HG03342 (cell line): ENCODE measurements around the gene PSMB3.
A peak's percentile ranks its signal among the peaks of the same experiment; 100 is the strongest.
"Not testable (repeated sequence)": the region's sequence is repeated elsewhere in the genome, so short reads cannot be mapped to it uniquely, and the experiment has no call there.

ENCODE experiments used
- ATAC-seq: cut with Tn5 transposase; IDR thresholded peaks from one replicate; pipeline ENCODE4 v1.9.1; 2021; ENCODE audit warnings: mild to moderate bottlenecking, moderate library complexity; ENCODE audit not compliant: unreplicated experiment

PSMB3 gene

DNA sequence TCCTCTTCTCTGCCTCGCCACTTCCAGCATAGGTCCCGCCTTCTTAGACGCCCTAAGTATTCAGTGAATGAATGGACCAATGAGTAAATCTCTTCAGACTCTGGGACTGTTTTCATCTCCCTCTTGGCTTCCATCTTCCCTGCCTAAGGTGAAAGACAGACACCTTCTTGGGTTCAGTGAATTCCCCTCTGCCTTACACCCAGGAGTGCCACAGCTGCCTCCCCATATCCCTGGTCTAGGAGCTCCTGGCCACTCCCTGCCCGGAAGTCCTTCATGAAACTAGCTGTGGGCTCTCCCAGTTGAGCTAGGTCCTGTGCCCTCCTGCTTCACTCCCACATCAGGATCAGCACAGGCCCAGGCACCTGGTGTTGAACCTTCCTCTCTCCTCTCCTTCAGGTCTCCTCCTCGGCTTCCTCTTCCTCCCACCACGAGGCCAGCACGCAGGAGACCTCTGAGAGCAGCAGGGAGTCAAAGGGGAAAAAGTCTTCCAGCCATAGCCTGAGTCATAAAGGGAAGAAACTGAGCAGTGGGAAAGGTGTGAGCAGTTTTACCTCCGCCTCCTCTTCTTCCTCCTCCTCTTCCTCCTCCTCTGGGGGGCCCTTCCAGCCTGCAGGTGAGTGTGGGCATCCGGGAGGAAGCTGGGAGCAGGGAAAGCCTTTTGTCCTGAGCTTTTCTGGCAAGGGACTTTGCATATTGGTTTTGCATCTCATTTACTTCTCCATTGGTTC, 37.2 kb upstream of the PSMB3 start:
- no peak for ATAC-seq

- no peak for ATAC-seq
These were observed 36.1 kb upstream of the PSMB3 start for GRCh38 chr17:38716368-38717005.

GRCh38 chr17:38717139-38717745, 35.3 kb upstream of the PSMB3 start:
- ATAC-seq: no peak

DNA sequence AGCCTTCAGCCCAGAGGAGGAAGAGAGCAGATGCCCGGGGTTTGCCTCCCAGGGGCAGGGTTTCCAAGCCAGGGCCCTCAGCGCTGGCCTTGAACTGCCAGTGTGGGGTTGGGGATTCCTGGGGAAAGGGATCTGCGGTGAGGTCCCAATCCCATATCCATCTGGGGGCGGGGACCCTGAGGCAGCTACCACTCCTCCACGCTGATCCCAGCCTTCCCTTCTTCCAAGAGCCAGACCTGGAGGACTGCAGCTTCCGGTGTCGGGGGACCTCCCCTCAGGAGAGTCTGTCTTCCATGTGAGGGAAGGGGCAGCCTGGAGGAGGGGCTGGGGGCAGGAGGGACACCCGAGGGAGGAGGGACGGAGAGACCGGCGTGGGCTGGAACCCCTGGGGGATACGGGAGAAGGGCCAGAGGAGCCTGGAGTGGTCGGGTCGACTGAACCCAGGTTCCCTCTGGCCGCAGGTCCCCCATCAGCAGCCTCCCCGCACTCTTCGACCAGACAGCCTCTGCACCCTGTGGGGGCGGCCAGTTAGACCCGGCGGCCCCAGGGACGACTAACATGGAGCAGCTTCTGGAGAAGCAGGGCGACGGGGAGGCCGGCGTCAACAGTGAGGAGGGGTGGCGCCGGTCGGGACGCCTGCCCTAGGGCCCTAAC, 33.1 kb upstream of the PSMB3 start:
- ATAC-seq: no peak

DNA sequence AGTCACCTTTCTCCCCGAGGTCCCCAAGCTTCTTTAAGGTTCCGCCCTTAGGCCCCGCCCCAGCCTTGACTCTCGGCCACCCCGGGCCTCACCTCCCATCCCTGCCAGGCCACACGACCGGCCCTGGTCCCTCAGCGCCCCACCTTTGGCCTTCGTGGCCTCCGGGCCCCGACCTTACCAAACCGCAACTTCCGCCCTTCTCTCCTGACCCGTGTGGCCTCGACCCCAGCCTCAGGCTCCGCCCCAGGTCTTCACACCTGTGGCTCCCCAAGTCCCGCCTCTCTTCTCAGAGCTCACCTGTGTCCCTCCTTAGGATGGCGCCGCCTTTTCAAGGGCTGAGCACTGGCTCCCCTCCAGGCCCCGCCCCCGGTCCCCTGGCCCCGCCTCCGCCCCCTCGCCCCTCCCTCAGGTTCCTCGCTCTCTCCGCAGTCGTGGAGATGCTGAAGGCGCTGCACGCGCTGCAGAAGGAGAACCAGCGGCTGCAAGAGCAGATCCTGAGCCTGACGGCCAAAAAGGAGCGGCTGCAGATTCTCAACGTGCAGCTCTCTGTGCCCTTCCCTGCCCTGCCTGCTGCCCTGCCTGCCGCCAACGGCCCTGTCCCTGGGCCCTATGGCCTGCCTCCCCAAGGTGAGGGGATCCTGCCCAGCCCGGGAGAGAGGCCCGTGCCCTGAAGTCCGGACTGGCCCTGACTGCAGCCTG, 32.4 kb upstream of the PSMB3 start:
- ATAC-seq: no peak

DNA sequence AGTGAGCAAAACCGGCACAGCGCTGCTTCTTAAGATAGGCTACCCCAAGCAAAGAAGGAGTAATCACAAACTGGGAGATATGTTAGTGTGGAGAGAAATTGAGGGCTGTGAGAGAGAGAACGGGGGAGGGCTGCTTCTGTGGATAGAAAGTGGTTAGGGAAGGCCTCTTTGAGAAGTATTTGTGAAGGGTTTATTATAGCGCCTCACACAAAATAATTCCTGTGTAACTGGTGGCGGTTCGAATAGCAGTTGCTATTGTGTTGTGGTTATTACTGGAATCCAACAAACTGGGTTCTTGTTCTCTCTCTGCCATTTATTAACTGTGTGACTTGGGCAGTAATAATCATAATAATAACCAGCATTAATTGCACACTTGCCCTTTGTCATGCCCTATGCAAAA, 31.6 kb upstream of the PSMB3 start:
- no peak for ATAC-seq

DNA sequence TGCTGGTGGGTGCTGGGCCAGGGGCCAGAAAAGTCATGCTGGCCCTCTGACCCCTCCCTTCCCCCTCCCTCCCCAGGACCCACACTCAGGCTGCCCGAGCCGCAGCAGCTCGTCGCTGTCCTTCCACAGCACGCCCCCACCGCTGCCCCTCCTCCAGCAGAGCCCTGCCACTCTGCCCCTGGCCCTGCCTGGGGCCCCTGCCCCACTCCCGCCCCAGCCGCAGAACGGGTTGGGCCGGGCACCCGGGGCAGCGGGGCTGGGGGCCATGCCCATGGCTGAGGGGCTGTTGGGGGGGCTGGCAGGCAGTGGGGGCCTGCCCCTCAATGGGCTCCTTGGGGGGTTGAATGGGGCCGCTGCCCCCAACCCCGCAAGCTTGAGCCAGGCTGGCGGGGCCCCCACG, 30.7 kb upstream of the PSMB3 start:
- ATAC-seq: no peak

GRCh38 chr17:38724337-38724988, 28.1 kb upstream of the PSMB3 start:
- ATAC-seq: no peak

DNA sequence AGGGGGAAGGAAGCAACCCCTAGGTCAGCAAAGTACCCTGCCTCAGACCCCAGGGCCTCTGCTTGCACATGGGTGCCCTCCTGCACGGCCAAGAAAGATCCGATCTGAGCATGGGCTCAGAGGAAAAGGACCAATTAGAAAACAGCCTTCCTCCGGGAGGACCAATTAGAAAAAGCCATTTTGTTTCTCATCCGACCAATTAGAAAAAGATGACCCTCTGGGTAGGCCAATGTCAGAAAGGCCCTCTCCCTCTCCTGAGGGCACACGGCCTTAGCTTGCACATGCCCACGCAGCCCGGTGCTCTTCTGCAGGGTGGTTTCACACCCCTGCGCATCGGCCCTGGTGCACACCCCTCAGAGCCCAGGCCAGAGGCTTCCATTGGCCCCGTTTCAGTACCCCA, 27.5 kb upstream of the PSMB3 start:
- no peak for ATAC-seq

DNA sequence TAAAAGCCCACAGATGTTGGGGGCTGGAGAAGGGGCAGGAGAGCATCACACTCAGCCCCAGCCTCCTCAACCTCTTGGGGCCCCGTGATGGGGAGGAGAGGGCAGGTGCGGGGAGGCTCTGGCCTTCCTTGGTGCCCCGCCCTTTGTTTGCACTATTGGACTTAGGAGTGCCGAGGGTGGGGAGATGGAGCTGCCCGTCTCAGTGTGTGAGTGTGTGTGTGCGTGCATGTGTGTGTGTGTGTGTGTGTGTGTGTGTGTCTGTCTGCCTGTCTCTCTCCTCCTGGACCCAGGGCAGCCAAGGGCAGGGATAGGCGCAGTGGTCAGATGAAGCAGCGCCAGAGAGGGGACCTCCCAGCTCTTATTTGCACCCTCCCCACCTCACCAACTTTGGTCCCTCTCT, 26.4 kb upstream of the PSMB3 start:
- not testable (repeated sequence) for ATAC-seq

DNA sequence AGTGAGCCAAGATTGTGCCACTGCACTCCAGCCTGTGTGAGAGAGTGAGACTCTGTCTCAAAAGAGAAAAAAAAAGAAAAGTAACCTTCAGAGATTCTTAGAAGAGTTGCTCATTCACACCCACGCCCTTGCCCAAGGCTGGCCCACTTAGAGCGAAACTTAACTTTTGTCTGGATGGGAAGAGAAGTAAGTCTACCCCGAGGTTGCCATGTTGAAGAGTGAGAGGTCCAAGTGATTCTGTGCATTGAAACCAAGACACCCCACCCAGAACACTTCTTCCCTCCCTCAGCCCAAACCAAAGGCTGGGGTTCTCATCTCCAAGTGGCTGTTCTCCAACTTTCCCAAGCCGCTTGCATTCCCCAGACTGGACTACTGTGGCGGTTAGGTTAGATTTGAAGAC, 24.8 kb upstream of the PSMB3 start:
- ATAC-seq: no peak

GRCh38 chr17:38728290-38728831, 24.2 kb upstream of the PSMB3 start:
- ATAC-seq: no peak

- no peak for ATAC-seq
These were observed 23.1 kb upstream of the PSMB3 start for GRCh38 chr17:38729368-38729885.

GRCh38 chr17:38729886-38730525, 22.5 kb upstream of the PSMB3 start, which contains the start of gene CISD3:
Gene CISD3 (plus strand): TSS chr17:38730341. CDS start chr17:38730359, 18 bp downstream.
- ATAC-seq: peak; percentile 67

DNA sequence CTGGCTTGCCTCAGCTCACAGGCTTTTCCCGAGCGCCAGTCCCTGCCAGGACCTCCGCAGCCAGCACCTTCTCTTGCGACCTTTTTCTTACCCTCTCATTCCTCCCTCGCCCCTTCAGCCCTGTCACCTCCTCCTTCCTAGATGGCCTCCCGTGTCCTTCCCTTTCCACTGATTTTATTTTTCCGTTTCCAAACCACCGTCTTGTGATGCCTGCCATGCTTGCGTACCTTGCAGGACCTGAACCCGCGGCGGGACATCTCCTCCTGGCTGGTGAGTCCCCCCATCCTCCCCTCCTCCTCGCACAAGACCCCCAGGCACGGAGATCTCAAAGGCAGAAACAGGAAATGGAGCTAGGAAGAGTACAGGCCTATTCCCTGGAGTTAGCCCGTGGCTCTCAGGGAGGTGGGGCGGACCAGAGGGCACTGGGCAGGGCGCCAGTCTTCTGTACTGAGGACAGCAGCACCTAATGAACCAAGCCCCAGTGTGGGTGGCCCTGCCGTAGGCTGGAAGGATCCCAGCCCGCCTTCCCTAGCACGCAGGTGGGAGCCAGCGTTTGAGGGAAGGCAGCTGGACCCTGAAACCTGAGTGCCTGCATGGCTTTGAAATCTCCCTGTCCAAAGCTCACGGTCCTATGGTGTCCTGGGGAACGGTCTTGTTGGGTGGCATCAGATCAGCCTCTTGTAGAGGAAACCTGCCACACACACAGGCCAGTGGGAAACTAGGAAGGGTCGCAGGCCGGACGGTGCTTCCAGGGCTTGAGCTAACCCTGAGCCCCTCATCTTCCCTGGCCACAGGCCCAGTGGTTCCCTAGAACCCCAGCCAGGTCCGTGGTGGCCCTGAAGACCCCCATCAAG, 21.8 kb upstream of the PSMB3 start:
- no peak for ATAC-seq

- no peak for ATAC-seq
These were observed 20.8 kb upstream of the PSMB3 start for GRCh38 chr17:38731526-38732294.

DNA sequence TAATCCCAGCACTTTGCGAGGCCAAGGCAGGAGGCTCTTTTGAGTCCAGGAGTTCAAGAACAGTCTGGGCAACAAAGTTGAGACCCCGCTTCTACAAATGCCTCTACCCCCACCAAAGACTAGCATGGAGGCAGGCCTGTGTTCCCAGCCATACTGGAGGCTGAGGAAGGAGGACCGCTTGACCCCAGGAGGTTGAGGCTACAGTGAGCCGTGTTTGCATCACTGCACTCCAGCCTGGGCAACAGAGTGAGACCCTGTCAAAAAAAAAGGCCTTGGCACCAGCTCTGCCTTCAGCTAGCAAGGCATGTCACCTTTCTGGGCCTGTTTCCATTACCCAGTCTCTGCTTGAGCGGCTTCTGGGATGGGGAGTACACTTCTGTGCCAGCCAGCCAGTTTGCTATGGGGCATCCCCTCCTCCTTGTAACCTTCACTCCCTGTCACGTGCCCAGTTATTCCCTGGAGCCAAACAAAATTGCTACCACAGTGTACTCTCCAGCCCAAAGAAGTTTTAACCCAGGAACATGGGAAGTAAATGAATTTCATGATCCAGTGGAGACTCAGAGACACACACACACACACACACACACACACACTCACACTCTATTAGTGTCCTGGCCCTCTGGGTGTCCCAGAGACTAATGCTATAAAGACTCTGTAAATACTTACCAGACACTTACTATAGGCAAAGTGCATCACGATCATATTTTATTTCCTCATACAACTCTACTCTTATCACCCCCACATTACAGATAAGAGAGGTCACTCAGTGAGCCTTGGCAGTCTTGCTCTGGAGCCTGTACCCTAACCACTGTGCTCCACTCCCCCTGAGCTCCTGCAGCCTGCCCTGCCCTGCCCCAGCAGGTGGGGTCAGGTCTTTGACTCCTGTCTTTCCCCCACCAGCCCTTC, 19.9 kb upstream of the PSMB3 start:
- ATAC-seq: no peak
